ACHN (cell line): Measurements from ENCODE around the gene FDPS.
A peak's percentile ranks its signal among the peaks of the same experiment; 100 is the strongest.

ENCODE experiments used
- DNase-seq: peaks from one replicate; pipeline ENCODE4 v3.0.0-alpha.2; 2015
- in situ Hi-C: cut with HindIII; loops from 2 replicates; pipeline ENCODE4 v1.10.0; 2017; ENCODE audit warnings: low sequenced_read_pairs, low pct_ligation_motif_present, low pct_unique_long_range_greater_than_20kb

FDPS gene

DNA sequence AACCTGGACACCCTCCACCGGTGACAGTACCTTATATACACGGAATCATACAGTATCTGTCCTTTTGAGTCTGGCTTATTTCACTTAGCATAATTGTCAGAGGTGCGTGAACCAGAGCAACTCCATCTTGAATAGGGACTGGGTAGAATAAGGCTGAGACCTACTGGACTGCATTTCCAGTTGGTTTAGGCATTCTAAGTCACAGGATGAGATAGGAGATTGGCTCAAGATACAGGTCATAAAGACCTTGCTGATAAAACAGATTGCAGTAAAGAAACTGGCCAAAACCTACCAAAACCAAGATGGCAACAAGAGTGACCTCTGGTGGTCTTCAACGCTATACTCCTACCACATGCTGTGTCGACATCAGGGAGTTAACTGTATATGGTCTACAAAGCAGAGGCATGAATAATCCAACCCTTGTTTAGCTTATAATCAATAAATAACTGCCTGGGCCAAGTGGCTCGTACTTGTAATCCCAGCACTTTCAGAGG is 1.4 kb upstream of the FDPS start:
- DNase-seq, result peak; percentile 62
- in situ Hi-C loops, result no loop called here

DNA sequence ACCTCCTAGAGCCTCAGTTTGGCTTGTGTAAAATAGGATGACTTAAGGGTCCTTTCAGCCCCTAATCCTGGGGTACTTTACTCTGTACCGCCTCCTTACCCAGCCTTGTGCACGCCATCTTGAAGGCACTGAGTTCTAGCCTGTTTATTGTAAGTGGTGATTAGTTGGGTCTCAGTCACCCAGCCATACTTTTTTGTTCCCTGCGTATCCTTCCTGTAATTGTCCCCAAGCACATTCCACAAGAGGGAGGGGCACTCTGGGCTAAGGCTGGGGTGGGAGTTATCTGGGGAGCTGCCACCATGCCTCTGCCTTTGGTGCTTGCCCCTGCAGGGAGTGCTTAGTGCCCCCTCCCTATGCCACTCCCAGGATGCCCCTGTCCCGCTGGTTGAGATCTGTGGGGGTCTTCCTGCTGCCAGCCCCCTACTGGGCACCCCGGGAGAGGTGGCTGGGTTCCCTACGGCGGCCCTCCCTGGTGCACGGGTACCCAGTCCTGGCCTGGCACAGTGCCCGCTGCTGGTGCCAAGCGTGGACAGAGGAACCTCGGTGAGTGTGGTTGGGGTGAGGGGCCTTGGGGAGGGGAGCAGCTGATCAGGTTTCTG is 856 bp downstream of the FDPS start:
- in situ Hi-C loops, result no loop called here
- no peak for DNase-seq

DNA sequence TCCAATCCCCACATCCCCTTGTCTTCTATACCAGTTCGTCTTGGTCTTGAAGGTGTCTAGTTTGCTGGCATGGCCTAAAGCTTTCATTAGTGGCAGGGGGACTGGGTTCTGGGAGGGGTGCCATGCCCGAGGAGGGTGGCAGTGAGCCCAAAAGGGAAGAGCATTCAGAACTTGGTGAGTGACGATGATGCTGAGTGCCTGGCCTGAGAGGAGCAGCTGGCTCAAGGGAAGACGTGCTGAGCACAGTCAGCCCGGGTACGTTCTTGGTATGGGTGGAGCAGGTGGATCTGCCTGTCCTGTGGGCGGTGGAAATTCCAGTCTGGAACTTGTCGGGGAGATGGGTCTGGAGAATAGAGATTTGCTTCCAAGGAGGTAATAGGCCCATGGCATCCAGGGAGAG is 4.6 kb downstream of the FDPS start:
- in situ Hi-C loops, result no loop called here
- DNase-seq, result no peak

GRCh38 chr1:155316922-155317321 is 8.3 kb downstream of the FDPS start:
- in situ Hi-C loops, result no loop called here
- no peak for DNase-seq

DNA sequence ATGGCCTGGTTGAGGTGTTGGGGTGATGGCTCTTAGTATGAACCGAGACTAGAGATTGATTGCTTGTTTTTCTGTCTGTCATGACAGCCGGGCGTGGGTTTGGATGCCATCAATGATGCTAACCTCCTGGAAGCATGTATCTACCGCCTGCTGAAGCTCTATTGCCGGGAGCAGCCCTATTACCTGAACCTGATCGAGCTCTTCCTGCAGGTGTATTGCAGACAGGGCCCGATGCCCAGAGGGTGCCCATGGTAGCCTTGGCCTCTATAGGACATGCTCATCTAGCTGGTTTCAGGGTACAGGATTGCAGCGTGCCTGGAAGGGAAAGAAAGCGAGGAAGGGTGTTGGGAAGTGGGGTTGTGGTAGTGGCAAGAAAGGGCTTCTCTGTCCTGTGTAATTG is 9.4 kb downstream of the FDPS start:
- in situ Hi-C loops, result no loop called here
- DNase-seq, result no peak

GRCh38 chr1:155319536-155319935 is 10.9 kb downstream of the FDPS start:
- DNase-seq, result no peak
- in situ Hi-C loops, result no loop called here

DNA sequence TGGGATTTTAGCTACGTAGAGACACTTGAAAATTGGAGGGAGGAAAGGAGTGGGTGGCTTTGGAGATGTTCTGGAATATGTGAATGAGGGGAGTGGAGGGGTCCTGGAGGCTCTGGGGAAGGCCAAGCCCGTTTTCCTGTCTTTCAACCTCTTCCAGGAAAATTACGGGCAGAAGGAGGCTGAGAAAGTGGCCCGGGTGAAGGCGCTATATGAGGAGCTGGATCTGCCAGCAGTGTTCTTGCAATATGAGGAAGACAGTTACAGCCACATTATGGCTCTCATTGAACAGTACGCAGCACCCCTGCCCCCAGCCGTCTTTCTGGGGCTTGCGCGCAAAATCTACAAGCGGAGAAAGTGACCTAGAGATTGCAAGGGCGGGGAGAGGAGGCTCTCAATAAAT is 11.6 kb downstream of the FDPS start:
- in situ Hi-C loops, result loop anchor here (5.0 kb wide), 1 partner anchor 48 kb away; the partner anchor contains the start of gene CLK2
- DNase-seq, result no peak

DNA sequence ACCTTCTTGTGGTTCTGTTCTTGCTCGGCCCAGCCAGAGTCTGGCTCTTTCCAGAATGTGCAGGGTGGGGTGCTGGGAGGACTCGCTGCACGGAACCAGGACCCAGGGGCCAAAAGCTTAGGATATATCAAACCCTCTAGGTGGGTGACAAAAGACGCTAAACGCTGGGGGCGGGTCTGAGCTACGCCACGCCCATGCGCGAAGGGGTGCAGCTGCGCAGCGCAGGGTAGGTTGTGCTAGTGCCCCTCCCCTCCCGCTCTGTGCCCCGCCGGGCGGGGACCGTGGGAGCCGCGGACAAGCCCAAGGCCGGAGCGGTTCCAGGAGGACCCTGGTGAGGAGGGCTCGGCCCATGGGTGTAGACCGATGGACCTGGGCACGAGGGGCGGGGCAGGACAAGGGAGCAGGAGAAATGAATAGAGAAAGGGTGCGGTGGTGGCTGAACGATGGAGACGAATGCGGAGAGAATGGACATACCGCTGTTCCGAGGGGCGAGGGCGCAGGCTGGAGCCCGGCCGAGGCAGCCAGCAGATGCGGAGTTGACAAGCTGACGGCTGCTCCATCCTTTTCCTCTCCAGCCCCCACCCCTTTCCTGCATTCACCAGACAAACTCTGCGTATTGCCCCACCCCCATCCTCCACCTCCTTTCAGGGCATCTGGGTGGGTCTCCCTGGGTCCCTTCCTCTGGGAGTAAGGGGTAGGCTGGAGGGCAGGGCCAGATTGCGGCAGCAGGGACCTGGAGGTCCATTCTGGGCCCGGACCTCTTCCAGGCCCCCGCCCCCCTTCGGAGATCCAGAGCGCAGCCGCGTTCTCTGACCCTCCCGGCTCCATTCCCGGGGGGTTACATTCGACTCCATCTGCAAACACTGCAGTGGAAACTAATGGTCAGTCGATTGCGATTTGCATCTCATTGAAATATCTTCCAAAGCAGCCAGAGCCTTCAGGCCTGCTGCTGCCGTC is 12.3 kb downstream of the FDPS start, which contains the start of gene RUSC1:
Gene RUSC1, plus strand, starts transcription at position 234 of the 957 bp plus-strand sequence. CDS start 880 bp downstream, outside the sequence.
- DNase-seq, result no peak
- in situ Hi-C loops, result loop anchor here (5.0 kb wide), 1 partner anchor 49 kb away; the partner anchor contains the start of gene CLK2

GRCh38 chr1:155321639-155322503 is 13.2 kb downstream of the FDPS start:
- in situ Hi-C loops, result loop anchor here (5.0 kb wide), 1 partner anchor 50 kb away; the partner anchor contains the start of gene CLK2
- no peak for DNase-seq

- in situ Hi-C loops, result loop anchor here (5.0 kb wide), 1 partner anchor 50 kb away; the partner anchor contains the start of gene CLK2
- DNase-seq, result peak; percentile 49
Observed at GRCh38 chr1:155322571-155322952, 13.9 kb downstream of the FDPS start.

GRCh38 chr1:155322953-155323728 is 14.5 kb downstream of the FDPS start:
- in situ Hi-C loops, result loop anchor here (5.0 kb wide), 1 partner anchor 51 kb away; the partner anchor contains the start of gene CLK2
- peak; percentile 99 for DNase-seq

DNA sequence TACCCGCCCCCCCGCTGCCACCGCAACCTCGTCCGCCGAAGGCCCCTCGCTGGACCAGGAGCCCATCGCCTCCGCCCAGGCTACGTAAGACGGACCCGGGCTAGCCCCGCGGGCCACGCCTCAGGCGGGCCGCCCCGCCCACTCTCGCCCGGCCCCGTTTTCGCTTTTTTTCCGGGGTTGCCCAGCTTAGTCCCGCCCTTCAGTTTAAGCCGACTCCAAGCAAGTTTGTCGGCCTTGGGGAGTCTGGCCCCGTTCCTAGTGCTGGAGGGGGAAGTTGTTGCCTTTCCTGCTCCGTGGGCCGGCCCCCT is 15.0 kb downstream of the FDPS start:
- in situ Hi-C loops, result loop anchor here (5.0 kb wide), 1 partner anchor 51 kb away; the partner anchor contains the start of gene CLK2
- DNase-seq, result peak; percentile 92

GRCh38 chr1:155324037-155324716 is 15.5 kb downstream of the FDPS start:
- in situ Hi-C loops, result loop anchor here (5.0 kb wide), 1 partner anchor 52 kb away; the partner anchor contains the start of gene CLK2
- DNase-seq, result peak; percentile 98

DNA sequence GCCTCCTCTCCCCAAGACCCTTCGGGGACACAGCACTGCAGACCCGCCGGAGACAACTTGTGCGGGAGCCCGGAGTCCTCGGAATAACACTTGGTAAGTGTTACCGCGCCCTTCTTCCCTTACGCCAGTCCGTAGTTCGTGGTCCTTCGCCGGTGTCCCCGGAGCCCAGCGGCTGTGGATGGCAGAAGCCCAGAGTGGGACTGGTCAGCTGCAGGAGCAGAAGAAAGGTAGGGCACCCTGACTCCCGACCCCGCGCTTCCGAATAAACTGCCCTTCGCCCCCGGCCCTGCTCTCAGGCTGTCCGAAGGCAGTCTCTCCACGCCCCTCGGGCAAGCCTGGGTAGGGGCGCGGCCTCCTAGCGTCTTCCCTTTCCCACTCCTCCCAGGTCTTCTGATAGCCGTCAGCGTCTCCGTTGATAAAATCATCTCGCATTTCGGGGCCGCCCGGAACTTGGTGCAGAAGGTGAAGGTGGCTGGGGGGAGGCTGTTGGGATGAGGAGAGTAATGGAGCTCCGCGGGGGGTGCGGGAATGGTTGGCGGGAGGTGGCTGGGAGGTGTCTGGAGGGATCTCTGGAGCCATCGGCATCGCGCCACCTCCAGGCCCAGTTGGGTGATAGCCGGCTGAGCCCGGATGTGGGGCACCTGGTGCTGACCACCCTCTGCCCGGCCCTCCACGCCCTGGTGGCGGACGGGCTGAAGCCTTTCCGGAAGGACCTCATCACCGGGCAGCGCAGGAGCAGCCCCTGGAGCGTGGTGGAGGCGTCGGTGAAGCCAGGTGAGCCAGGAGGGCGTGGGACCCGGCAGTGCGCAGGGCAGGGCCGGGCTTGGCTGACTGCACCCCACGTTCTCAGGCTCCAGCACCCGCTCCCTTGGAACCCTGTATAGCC is 16.3 kb downstream of the FDPS start:
- in situ Hi-C loops, result loop anchor here (5.0 kb wide), 1 partner anchor 53 kb away; the partner anchor contains the start of gene CLK2
- DNase-seq, result peak; percentile 82

DNA sequence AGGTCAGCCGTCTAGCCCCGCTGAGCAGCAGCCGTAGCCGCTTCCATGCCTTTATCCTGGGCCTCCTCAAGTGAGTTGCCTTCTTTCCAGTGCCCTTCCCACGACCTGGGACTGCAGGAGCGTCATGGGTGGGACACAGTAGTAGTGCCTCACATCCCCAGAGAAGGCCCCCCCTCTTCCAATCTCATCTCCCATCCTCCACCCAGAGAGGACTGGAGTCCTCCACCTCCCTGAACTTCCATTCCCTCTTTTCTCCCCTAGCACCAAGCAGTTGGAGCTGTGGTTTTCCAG is 16.9 kb downstream of the FDPS start:
- no peak for DNase-seq
- in situ Hi-C loops, result no loop called here

DNA sequence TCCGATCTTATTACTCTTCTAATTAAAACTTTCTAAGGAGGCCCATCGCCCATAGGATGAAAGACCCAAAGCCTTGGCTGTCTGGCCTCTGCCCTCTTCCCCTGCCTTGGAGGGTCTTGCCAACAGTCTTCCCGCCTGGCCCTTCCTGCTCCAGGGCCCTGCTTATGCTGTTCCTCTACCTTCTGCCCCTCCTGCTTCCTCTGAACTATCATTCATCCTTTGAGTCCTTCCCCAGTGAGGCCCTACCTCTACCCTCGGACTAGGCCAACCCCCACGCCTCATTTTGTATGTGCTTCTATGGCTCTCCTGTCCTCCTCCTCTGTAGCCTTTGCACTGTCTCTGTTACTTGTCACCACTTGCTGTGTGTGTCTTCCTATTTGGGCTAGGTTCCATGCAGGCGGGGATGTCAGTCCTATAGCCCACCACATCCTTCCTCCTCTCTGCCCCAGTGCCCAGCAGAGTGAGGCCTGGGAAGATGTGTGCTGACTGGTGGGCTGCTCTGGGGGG is 17.4 kb downstream of the FDPS start:
- no peak for DNase-seq
- in situ Hi-C loops, result no loop called here
